Neutrophil (primary cell): ENCODE results near the gene NUP133.

ENCODE experiments used
- H3K27ac ChIP-seq: fragments of 200-600 bp; sonication (generic); 2 replicates; pipeline ENCODE4 v1.5.1; 2016; ENCODE audit warnings: mild to moderate bottlenecking, moderate library complexity
- H3K27me3 ChIP-seq: fragments of 200-600 bp; sonication (generic); 2 replicates; pipeline ENCODE4 v1.6.0; 2016; ENCODE audit warnings: mild to moderate bottlenecking
- H3K36me3 ChIP-seq: fragments of 200-600 bp; sonication (generic); 2 replicates; pipeline ENCODE4 v1.5.1; 2017
- H3K4me1 ChIP-seq, 2 experiments: fragments of 200-600 bp in 1 of 2; sonication (generic) in 1 of 2; 1 replicate in 1 of 2; 2 replicates in 1 of 2; pipeline versions ENCODE4 v1.5.1 to v1.6.1; 2013 to 2016; ENCODE audit warnings: low read depth in 1 of 2, low read length in 1 of 2, mild to moderate bottlenecking in 1 of 2, moderate library complexity in 1 of 2; ENCODE audit not compliant: control insufficient read depth in 1 of 2, insufficient read depth in 1 of 2
- H3K4me3 ChIP-seq, 2 experiments: fragments of 200-600 bp in 1 of 2; sonication (generic) in 1 of 2; 1 replicate in 1 of 2; 2 replicates in 1 of 2; pipeline ENCODE4 v1.5.1; 2013 to 2016; ENCODE audit warnings: low read depth in 1 of 2, low read length in 1 of 2, mild to moderate bottlenecking in 1 of 2, moderate library complexity in 1 of 2
- H3K9me3 ChIP-seq: fragments of 200-600 bp; sonication (generic); 2 replicates; pipeline ENCODE4 v1.5.1; 2016
- TF ChIP-seq, protein P1 (sequence below): fragments of 200-600 bp; sonication (generic); IDR thresholded peaks from 2 replicates; pipeline ENCODE4 v1.5.1; 2016; ENCODE audit warnings: antibody characterized with exemption

The NUP133 gene

DNA sequence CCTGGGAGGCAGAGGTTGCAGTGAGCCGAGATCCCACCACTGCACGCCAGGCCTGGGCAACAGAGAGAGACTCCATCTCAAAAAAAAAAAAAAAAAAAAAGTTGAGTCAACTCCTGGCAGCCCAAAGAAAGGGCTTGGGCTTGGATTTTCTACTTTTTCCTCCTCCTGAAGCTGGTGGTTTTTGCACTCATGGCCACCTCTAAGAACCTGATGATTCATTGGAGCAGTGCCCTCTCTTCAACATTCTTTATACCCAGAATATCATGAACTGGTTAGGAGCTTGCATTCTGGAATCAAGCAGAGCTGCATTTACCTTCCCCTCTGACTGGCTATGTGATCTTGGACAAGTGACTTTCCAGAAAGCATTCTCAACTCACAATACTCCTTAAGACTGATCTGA is 70.7 kb downstream of the NUP133 start:
- no peak overlapping the region for H3K4me3 ChIP-seq
- peaks cover 49% of the 10 kb centered on the region for H3K27me3 ChIP-seq
- no peak overlapping the region for H3K27ac ChIP-seq
- TF ChIP-seq, protein P1, sequence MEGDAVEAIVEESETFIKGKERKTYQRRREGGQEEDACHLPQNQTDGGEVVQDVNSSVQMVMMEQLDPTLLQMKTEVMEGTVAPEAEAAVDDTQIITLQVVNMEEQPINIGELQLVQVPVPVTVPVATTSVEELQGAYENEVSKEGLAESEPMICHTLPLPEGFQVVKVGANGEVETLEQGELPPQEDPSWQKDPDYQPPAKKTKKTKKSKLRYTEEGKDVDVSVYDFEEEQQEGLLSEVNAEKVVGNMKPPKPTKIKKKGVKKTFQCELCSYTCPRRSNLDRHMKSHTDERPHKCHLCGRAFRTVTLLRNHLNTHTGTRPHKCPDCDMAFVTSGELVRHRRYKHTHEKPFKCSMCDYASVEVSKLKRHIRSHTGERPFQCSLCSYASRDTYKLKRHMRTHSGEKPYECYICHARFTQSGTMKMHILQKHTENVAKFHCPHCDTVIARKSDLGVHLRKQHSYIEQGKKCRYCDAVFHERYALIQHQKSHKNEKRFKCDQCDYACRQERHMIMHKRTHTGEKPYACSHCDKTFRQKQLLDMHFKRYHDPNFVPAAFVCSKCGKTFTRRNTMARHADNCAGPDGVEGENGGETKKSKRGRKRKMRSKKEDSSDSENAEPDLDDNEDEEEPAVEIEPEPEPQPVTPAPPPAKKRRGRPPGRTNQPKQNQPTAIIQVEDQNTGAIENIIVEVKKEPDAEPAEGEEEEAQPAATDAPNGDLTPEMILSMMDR, result no peak
- H3K4me1 ChIP-seq, result no peaks in the 10 kb centered on the region
- peaks cover 26% of the 10 kb centered on the region for H3K36me3 ChIP-seq
- no peaks in the 10 kb centered on the region for H3K9me3 ChIP-seq

DNA sequence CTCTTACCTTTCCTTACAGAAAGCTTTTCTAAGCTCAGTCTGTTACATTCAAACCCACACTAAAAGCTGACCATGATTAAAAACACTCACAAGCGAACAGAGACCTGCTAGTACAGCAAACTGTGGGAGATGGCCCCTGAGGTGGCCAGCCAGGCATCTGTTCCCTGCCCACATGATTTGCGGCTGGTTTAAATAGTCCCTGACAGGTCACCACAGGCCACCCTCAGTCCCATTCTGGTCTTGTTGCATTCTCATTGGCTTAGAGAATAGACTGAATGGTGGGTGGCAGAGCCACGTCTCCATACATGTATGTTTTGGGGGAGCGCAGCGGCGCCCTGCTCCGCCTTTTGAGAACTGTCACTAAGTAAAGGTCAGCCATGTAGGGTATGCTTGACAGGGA is 71.9 kb downstream of the NUP133 start:
- H3K36me3 ChIP-seq, result peaks cover 16% of the 10 kb centered on the region
- no peak overlapping the region for H3K4me3 ChIP-seq
- peaks cover 61% of the 10 kb centered on the region for H3K27me3 ChIP-seq
- no peak overlapping the region for H3K27ac ChIP-seq
- peaks cover 0 to 9% of the 10 kb centered on the region in 2 experiments for H3K4me1 ChIP-seq
- TF ChIP-seq, protein P1, result no peak
- no peaks in the 10 kb centered on the region for H3K9me3 ChIP-seq

DNA sequence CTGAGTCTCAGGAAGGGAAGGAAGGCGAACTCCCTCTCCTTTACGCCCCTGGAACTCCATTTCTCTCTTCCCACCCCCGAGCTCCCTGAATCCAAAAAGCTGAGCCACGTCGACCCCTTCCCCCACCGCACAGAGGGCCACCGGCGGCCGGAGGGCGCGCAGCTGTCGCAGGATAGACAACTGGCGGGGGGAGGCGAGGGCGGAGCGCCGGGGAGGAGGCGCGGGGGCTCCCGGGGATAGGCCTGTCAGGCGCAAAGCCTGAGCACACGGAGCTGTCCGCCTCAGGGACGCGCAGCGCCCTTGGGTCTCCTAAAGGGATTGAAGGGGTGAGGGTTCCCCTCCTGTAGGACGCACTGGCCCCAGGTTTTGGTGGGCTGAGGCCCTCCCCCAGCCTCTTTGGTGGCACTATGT is 73.5 kb downstream of the NUP133 start:
- Histone ChIP-seq H3K27ac (no peak overlapping the region), H3K36me3 (peaks cover under 1% of the 10 kb centered on the region), H3K4me1 (peaks cover 0 to 9% of the 10 kb centered on the region in 2 experiments), H3K4me3 (no peak overlapping the region), H3K27me3 (peaks cover 76% of the 10 kb centered on the region), H3K9me3 (no peaks in the 10 kb centered on the region)
- TF ChIP-seq, protein P1, result no peak

DNA sequence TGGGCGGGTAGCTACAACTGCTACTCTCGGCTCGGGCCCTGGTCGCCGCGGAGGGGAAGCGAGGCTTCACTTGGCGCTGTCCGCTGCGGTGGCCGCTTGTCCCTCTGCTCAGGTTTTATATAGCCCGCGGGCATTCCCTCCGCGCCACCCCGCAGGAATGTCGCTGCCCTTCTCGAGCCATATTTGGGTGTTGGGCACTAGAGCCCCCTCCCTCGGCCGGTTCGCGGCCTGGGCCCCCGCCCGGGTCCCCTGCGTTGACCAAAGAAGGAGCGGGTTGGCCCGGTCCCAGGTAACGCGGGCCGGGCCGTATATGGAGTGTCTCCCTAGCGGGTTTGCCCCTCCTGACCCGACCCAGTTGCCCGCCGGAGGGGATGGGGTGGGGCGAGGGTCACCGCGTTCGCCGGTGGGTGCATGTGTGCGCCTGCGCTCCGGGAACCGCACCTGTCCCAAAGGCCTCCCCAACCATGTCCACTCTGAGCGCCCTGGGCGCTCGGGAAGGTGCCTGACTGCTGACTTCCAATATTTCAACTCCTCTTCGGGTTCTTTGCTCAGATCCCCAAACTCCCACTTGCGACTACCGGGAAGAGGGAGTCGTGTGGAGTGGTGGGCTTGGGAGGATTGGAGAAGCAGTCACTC is 74.0 kb downstream of the NUP133 start, which contains the start of gene ACTA1:
TSS of gene ACTA1 (minus strand) at position 90 of the 636 bp plus-strand sequence. CDS start 979 bp downstream, outside the sequence.
- Histone ChIP-seq H3K36me3 (no peaks in the 10 kb centered on the region), H3K4me1 (peaks cover 0 to 9% of the 10 kb centered on the region in 2 experiments), H3K27me3 (peaks cover 82% of the 10 kb centered on the region), H3K27ac (no peak within 1 kb of the TSS), H3K4me3 (no peak within 1 kb of the TSS), H3K9me3 (no peaks in the 10 kb centered on the region)
- TF ChIP-seq, protein P1, result no peak

DNA sequence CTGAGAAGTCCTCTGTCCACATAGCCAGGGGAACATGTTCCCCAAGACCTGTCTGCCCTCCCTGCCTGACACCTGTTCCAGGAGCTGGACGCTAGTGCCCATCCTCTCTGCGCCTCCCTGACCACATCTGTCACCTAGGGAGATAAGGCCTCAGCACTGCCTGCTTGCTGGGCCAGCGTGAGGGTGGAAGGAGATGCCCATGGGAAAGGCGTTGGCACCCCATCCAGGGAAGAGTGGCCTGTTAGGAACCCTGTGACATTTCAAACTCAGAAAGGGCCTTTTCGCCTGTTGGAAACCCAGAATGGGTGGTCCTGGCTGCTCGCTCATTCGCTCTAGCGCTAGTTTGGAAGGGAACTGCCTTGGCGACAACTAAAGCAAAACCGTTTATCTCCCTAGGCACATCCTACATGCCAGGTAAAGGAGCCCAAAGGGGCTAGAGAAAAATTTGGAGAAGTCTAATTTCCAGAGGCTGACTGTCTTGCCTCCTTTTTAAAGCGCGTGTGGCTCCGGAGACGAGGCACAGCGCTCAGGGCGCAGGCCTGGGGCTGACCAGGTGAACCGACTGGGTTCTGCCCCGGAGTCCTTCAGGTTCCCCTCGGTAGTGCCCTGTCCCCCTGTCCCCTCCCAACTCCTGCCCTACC is 74.7 kb downstream of the NUP133 start:
- Histone ChIP-seq H3K27me3 (peaks cover 88% of the 10 kb centered on the region), H3K4me3 (no peak overlapping the region), H3K4me1 (peaks cover 0 to 9% of the 10 kb centered on the region in 2 experiments), H3K27ac (no peak overlapping the region), H3K36me3 (no peaks in the 10 kb centered on the region), H3K9me3 (no peaks in the 10 kb centered on the region)
- TF ChIP-seq, protein P1, result no peak
